Pulmonary artery endothelial cell (primary cell): ENCODE results near the gene PITPNM3. TPM values are rescaled to one million over a fixed set of nuclear protein-coding genes. Genes with fewer than 3 reads are reported as not detected.

Experiments used
- DNase-seq: peaks from one replicate; pipeline ENCODE4 v3.0.0-alpha.2; 2011; ENCODE audit warnings: low read depth, low spot score
- total RNA-seq: library from RNA; depleted of rRNA; stranded (reverse); fragments of >200 nt; gene quantifications from 2 replicates; pipeline ENCODE4 v1.2.3, GENCODE V29; 2014

The PITPNM3 gene
- total RNA-seq, 1 donor from 2014 or later, result 1.6 TPM

DNA sequence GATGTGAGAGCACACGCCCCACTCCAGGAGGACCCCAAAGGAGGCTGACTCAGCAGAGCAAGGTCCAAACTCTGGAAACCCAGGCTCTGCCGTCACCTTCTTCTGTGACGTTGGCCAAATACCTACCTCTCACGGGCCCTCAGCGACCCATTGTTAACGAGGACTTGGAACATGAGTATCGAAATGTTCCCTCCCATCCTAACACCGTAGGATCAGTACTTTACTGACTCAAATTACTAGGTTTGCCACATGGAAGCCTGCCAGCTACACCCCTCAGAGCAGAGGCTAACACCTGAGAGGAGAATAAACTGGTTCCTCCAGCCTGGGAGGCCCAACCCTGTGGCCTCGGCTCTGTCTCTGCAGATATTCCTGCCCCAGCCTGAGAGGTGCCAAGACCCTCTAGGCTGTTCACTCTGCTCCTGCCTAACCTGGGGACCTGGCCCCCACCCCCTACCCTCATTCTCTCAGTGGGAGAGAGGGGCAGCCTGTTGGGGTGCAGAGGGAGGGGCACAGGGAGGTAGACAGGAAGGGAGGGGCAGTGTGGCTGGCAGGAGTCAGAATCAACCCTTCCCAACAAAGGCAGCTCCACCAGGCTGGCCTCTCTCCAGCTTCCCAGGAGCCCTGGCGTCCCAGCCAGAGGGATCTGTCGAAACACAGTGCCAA is 4.4 kb downstream of the PITPNM3 start:
- DNase-seq, result no peak

DNA sequence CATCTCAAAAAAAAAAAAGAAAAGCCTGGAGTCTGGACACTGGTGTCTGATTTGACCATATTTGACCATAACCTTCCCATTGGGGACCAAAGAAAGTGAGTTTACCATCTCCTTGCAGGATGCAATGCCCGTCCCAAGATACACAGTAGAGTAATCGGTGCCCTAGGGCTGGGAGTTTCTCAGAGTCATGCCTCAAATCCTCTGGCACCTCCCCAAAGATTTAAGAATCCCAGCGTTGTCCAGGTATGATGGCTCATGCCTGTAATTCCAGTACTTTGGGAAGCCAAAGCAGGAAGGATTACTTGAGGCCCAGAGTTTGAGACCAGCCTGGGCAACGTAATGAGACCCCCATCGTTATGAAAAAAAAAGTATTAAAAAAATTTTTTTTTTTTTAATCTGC is 5.0 kb downstream of the PITPNM3 start:
- no peak for DNase-seq

DNA sequence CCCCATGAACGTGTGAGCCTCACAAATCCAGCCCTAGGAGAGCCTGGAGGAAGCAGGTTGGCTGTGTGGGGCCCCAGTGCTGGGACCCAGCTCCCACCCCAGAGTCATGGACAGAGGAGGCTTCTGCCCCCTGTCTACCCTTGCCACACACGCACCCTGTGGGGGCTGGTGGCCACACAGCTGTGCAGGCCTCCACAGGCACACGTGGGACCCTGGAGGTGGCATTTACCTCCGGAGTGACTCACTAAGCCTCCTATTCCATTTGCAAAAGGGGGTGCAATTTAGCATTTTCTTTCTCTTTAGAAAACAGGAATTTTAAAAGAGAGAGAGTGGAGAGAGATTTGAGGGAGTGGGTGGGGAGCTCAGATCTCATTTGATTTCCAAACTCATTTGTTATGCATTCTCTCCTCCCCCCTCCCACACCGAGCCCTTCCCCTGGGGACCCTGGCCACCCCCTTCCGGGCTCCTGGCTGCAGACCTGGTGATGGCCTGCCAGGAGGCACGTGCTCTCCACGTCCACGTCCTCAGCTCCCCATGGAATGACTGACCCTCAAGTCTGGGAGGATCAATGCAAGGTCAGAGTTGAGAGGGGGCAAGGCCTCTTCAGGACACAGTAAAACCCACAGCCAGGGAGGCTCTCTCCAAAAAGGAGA is 6.8 kb downstream of the PITPNM3 start:
- DNase-seq, result no peak

DNA sequence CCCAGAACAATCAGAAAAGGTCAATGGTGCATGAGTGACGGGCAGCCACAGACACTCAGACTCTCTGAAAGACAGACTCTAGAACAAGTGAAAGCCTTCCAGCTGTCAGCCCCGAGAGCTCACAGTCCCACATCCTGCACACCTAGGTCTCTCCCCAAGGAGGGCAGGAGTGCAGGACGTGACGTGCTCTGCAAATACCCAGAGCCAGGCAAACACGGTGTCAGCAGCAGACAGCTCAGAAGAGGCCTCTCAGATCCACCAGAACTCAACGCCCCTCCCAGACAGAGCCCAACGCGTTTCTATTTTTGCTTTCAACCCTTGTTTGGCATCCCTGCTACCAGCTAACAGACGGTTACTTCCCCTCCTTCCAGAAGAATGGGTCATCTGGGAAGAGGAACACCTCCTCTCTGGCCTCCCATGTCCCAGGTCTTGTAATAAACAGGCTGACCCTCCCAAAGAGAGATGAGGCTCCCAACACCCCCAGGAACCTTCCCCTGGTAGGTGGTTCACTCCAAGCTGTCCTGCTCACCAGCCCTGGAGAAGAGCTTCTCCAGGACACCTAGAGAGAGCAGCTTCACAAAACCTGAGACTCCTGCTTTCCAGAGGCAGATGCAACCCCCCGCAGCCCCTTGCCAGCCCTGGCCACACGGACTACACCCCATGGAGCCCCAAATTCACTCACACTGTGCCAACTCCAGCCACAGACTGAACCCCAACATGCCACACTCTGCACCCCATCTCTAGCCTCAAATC is 7.6 kb downstream of the PITPNM3 start:
- DNase-seq, result no peak

DNA sequence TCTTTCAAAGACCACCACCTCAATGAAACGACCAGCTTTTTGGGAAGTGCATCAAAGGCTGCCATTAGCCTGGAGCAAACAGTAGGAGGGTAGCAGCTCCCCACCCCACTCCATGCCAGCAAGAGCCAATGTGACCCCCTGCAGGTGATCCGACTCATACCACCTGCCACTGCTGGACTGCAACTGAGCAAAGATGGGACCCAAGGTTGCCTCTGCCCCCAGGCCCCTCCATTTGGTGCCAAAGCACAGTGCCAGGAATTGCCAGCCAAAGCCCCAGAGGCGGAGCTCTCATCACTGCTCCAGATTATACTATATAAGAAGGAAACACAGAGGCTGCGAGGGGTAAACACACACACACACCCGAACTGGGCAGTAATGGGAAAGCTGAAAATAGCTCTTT is 8.3 kb downstream of the PITPNM3 start:
- DNase-seq, result no peak

DNA sequence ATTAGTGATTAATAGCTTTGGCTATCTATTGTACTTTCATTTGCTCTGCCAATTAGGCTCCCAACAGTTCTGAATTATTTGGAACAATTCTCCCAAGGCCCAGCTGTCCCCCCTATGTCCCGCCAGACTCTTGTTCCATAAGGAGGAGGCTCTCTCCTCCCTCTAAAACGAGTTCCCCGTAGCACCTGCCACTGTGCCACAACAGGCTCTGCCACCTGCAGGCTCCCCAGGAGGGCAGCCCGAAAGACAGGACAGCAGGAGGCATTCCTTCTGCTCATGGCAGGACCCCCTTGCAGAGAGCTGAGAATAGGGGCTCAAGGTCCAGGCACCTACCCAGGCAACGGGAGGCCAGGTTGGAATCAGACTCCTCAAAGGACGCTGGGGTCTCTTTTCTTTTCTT is 9.0 kb downstream of the PITPNM3 start:
- no peak for DNase-seq

DNA sequence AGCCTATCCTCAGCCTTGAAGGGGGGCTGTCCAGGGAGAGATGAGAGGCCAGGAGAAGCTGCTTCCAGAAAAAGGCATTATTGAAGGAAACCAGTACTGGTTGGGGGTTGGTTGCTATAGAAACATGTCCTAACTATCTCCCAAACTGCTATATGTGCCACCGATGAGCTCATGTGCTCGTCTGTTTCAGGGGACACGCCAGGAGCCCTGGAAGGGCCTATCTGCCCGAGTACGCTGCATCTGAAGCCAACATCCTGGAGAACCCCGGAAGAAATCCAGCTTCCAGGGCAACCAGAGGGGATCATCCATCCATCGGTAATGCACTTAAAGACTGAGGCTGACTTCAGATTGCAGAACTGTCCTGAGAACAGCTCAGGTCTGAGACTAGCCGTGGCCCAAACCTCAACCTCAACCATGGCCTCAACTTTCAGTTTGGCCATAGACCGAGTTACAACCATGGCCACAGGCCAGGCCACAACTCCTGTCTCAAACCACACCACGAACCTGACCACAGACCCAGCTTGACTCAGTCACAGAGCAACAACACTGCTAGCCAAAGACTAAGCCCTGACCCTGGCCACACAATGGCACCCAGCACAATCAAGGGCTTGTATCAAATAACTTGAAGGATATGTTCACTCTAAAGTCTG is 10.2 kb downstream of the PITPNM3 start:
- DNase-seq, result no peak

DNA sequence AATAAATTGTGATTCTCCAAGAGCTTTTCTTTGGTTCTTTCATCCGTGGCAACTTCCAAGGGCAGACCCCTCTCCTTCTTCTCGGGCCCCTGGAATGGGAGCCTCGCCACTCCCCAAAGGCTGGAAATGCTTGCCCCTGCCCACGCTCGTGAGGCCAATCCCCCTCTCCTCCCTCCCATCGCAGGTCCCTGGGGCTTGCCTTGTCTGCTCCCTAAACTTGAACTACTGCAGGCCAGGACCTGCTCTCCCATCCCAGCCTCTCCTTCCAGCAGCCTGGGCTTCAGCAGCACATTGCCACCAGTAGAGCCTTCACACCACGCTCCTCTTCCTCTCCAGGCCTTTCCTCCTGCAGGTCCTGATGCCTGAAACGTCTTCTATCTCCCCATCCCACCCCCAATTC is 11.1 kb downstream of the PITPNM3 start:
- no peak for DNase-seq

DNA sequence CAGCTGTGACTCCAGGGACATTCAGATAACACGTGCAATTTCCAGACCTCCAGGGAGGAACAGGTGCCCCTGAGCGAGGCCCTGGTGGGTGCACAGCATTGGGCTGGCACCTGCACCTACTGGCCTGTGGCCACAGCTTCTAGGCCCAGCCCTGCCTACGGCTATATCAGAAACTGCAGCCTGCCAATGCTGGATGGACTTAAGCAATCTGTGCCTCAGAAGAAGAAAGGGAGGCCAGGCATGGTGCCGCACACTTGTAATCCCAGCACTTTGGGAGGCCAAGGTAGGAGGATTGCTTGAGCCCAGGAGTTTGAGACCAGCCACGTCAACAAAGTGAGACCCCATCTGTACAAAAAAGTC is 12.4 kb downstream of the PITPNM3 start:
- no peak for DNase-seq

DNA sequence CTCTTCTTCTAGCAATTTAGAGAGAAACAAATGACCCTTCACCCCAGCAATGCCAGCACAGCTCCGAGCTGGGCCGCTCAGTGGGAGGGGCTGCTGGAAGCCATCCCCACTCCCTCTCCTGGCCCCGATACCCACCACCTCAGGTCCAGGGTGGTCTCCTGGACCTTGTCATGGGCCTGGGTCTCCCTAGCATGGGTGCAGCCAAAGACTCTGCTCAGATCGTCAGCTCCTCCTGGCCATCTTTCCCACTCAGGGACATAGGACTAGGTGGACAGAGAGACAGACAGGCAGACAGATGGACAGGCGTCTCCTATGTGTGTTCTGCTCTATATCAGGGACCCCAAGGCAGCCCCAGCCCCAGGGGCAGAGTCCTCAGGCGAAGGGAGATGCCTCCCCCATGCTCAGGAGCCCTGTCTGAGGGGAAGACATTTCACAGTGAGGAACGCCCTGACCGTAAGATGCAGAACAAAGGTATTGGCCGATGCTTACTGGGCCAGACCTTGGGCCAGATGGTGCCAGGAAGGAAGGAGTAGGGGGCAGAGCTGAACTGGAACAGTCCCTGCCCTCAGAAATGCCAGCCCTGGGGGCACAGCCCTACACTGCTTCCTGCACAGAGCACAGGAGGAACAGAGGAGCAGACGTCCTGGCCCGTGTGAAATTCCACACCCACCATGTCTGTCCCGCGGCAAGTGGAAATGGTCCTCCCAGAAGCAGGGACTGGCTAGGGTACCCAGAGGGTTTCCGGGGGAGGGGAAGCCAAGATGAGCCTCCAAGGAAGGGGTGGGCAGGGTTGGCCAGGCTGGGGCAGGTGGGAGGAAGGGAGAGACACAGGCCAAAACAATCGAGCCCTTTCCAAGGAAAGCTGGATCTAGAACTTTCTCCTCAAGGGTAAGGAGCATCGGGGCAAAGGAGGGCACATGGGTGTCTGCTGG is 13.0 kb downstream of the PITPNM3 start:
- no peak for DNase-seq

DNA sequence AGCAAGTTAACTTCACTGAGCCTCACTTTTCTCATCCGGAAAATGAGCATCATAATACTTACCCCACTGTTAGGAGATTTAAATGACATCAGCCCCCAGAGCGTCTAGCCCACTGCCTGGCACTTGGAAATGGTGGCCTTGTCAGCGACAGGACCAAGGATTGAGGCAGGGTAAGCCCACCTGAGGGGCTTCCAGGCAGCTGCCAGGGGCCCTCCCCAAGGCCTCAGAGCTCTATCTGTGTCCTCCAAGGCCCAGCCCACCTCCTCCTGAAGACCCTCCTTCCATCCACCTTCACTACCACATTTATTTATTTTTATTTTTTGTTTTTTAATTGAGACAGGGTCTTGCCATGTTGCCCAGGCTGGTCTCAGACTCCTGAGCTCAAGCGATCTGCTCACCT is 13.8 kb downstream of the PITPNM3 start:
- no peak for DNase-seq

DNA sequence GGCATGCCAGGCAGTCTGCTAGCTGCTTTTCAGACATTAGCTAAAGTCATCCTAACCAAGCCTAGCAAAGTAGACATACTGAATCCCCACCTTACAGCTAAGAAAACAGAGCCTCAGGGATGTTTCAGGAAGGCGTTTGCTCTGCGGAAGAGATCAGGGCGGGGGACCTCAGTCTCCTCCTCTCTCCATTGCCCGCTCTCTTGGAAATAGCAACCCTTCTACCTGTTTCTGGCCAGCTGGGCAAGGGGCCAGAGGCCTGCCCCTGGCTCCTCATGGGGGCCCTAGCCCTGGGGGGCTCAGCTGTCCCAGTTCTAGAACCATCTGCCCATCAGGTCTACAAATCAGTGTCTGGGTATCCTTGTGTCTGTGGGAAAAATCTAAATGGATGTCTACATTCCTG is 14.5 kb downstream of the PITPNM3 start:
- DNase-seq, result no peak

DNA sequence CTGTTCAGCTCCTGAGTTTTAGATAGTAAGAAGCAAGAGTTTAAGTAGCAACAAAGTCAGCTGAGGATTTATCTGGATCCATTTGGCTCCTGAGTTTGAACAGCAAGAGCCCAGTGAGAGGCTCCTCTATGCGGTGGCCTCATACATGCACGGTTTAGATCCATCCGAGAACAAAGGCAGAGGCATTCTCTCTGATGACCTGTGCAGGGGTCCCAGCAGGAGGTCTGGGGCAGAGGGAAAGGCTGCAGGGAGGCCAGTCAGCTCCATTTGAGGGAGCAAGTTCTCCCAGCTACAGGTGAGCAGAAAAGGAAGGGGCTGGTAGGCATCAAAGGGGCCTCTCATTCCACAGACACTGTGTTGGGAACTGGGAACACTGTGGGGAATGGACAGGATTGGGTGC is 16.5 kb downstream of the PITPNM3 start:
- no peak for DNase-seq

DNA sequence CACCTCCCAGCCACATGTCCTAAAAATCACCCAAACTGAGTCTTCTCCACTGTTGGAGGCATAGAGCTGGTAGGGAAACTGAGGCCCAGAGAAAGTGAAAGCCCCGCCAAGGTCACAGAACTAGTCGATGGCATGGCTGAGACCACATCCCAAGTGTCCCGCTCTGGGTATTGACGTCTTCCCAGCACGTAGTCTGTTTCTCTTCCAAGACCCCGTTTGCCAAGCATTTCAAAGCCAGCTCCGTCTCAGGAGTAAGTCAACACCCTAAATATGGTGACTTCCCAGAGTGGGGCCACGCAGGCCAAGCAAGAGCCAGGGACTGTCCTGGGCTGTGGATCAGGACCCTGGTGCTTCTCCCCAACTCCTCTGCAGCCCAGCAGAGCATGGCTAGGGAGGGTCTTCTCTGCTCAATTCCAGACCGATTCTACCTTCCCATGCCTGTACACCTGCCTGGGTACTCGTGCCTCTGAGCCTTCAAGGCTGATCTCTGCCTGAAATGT is 19.7 kb downstream of the PITPNM3 start:
- no peak for DNase-seq

DNA sequence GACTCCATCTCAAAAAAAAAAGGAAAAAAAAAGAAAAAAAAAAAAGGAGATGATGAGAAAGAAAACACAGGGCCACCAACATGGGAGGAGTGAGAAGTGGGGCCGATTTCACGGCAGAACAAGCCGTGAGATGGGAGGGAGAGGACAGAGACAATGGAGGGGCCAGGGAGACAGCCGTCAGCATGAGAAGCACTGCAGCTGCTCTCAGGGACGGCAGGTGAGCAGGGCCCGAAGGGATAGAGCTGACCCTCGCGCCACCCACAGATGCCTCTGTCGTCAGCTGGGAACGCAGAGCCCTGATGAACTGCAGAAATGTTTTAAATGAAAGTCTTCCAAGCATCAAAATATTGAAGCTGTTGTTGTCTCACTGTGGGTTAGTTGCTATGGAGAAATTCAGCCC is 20.3 kb downstream of the PITPNM3 start:
- no peak for DNase-seq

DNA sequence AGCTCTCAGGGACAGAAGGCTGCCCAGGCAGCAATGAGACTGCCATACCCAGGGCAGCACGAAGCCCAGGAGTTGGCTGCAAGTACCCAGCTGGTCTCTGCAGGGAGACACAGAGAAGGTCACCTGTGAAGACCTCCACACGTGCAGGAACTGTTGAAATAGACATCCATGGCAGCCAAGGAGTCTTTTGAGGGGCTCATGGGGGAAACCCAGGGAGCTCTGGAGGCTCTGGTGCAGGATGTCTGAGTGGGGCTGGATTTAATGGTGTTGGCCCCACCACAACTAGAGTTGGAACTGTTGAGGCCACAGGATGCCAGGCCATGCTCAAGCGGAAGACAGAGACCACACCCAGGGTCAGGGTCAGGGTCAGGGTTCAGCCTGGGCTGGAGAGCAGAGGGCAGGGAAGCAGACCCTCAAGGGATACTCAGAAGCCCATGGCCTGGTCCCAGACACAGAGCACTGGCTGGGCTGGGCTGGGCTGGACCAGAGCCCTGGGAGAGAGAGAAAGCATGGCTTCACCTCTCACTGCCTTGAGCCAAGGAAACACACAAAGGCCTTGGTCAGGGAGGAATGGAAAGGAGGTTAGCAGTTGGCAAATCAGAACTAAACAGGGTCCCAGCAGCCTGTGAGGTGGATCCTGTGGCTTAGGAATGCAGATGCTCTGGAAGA is 21.4 kb downstream of the PITPNM3 start:
- DNase-seq, result no peak

DNA sequence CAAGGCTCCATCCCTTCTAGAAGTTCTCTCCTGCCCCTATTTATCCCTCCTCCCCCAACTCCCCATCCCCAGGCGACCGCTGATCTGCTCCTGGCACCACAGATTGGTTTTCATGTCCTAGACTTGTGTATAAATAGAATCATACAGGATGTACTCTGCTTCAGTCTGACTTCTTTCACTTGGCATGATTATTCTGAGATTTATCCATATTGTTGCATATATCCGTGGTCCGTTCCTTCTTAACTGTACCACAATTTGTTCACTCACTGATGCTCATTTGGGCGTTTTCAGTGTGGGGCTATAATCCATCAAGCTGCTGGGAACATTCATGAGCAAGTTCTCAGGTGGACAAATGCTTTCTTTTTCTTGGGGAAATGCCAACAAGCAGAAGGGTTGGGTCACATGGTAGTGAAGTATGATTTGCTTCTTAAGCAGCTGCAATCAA is 23.9 kb downstream of the PITPNM3 start:
- DNase-seq, result no peak

DNA sequence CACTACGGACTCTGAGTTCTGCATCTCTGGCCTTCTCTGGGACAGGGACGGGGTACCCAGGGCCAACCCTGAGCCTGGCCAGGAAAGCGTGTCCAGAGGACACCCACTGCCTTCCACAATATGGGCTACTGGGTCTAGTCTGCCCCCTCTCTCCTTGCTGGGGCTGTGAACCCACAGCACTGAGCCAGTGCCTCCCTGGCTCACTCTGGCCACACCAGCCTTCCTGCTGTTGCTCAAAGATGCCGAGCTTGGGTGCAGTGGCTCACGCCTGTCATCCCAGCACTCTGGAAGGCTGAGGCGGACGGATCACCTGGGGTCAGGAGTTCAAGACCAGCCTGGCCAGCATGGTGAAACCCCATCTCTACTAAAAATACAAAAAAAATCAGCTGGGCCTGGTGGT is 24.8 kb downstream of the PITPNM3 start:
- DNase-seq, result no peak

DNA sequence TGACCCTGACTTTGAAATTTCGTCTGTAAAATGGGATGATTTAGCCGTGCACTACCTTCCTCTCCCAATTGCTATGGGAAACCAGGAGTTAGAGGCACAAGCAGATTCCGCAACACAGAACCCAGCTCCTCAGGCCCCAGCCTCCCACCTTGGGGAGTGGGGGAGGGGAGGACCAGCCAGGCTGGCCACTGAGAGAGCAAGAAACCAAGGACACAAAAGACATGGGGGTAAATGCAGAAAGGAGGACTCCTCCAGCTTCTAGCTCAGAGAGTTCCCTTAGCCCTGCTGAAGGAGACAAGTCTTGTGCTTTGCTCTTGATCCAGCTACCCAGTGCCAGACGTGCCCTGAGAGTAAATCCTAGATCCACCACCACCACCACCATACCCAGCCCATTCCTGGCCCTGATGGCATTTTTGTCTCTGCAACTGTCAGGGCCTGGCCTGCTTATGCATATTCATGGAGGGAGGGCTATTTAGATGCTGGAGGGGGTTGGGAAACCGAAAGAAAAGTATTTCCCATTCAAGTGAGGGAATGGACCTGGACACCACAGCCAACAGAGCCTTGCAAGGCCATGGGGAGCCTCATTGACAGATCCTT is 25.9 kb downstream of the PITPNM3 start:
- DNase-seq, result no peak

DNA sequence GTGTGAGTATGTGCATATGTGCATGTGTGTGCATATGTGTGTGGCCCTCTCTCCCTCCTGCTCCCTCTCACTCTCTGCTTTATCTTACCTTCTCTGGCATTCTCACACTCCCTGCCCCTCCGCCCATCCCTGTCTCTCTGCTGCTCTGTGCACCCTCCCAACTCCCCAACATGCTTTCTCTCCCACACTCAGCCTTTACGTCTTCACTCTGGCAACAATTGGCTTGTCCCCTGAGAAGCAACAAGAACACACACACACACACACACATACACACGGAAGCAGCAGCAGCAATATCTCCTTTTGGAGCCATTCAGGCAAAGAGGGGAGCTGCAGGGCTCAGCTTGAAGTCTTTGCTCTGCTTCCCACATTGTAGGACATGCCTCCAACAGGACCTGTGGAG is 27.8 kb downstream of the PITPNM3 start:
- DNase-seq, result no peak
